HS-27A (cell line): ENCODE results near the gene ZSCAN5C.
A peak's percentile ranks its signal among the peaks of the same experiment; 100 is the strongest.
"Not testable (repeated sequence)": the region's sequence is repeated elsewhere in the genome, so short reads cannot be mapped to it uniquely, and the experiment has no call there.

Source experiments
- DNase-seq: peaks from one replicate; pipeline ENCODE4 v3.0.0-alpha.2; 2012; ENCODE audit warnings: low read depth, missing footprints

The ZSCAN5C gene

DNA sequence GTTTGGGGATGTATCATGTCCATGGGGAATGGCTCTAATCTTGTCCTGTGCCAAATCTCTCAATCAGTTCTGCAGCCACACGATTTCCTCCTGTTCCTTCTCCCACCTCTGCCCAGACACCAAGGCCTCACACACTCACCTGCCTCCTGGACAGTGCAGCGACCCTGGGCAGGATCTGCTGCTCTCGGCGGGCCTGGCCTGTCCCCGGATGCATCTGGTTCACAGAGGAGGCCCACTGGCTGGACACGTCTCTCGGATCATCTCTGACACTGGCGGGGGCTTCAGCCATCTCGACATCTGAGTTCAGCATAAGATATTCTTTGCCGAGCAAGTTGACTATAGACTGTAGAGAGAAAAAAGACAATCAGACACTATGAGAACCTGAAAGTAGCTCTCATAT is 10.4 kb upstream of the ZSCAN5C start:
- no peak for DNase-seq

DNA sequence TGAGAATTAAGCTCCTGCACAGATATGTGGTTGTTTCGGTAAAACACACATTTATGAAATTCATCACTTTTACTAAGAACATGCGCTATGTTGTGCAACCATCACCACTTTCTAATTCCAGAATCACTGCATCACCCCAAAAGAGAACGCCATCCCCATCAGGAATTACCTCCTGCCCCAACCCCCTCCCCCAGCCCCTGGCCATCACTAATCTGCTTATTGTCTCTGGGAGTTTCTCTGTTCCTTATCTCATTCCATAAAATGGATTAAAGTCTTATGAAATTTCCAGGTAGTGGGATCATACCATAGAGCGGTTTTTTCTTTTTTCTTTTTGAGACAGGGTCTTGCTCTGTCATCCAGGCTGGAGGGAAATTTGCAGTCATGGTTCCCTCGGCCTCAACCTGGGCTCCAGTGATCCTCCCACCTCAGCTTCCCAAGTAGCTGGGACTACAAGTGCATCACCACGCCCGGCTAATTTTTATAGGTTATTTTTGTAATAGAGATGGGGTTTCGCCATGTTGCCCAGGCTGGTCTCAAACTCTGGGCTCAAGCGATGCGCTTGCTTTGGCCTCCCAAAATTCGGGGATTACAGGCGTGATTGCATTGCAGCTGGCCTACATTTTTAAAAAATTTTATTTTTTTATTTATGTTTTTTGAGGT is 8.0 kb upstream of the ZSCAN5C start:
- no peak for DNase-seq

GRCh38 chr19:56197646-56198045 is 4.4 kb upstream of the ZSCAN5C start, which contains the start of gene ZSCAN5B:
ZSCAN5B (minus strand) TSS chr19:56197783; CDS start chr19:56193052, 4,731 bp downstream.
- DNase-seq, result not testable (repeated sequence)

- DNase-seq, result no peak
These were observed 2.4 kb upstream of the ZSCAN5C start for GRCh38 chr19:56199687-56200086.

DNA sequence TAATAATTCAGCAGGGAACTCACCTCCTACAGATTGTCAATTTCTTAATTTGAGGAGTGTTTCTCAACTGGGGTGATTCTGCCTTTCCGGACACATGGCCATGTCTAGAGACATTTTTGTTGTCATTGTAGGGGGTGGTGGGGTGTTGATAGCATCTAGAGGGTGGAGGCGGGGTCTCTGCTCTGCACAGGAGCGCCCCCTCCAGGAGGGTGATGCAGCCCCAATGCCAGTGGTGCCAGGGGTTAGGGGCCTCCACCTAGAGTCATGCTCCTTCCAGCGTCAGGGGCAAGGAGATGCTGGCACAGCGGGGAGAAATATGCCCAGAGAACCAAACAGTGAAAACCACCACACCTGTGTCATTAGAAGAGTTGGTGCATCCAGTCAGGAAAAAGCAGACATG is 5.5 kb downstream of the ZSCAN5C start:
- not testable (repeated sequence) for DNase-seq

DNA sequence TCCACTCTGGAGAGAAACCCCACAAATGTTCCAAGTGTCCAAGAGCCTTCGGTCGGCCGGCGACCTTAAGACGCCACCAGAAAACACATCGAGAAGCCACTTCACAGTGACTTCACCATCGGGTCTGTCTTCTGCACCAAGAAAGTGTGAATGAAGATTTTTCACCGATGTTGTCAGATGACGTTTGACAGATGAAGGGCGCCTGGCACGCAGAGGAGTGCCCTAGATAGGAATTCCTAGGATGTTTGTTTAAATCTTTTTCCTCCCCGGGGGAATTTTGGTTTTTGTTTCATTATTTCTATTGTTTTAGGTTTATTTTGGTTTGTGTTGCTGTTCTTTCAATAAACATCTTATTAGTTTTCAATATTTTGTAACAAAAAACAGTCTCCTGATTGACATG is 7.0 kb downstream of the ZSCAN5C start:
- DNase-seq, result no peak

GRCh38 chr19:56210036-56210435 is 8.0 kb downstream of the ZSCAN5C start:
- not testable (repeated sequence) for DNase-seq

DNA sequence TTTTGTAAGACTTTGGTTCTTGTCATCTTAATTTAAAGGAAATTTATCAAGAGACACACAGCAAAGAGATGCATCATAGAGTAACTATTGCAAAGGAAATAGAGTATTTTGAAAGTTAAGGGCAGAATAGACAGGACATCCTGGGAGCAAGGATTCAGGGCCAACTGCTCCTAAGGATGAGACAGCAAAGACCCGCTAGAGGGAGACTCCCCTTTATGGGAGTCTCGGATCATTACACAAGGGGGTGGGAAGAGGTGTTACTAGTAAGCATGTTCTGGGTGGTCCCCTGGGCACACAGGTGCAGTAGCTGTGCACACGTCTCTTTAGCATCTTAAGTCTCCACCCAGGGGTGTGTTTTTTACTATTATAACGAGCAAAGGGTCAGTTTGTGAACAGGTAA is 9.6 kb downstream of the ZSCAN5C start:
- DNase-seq, result no peak

DNA sequence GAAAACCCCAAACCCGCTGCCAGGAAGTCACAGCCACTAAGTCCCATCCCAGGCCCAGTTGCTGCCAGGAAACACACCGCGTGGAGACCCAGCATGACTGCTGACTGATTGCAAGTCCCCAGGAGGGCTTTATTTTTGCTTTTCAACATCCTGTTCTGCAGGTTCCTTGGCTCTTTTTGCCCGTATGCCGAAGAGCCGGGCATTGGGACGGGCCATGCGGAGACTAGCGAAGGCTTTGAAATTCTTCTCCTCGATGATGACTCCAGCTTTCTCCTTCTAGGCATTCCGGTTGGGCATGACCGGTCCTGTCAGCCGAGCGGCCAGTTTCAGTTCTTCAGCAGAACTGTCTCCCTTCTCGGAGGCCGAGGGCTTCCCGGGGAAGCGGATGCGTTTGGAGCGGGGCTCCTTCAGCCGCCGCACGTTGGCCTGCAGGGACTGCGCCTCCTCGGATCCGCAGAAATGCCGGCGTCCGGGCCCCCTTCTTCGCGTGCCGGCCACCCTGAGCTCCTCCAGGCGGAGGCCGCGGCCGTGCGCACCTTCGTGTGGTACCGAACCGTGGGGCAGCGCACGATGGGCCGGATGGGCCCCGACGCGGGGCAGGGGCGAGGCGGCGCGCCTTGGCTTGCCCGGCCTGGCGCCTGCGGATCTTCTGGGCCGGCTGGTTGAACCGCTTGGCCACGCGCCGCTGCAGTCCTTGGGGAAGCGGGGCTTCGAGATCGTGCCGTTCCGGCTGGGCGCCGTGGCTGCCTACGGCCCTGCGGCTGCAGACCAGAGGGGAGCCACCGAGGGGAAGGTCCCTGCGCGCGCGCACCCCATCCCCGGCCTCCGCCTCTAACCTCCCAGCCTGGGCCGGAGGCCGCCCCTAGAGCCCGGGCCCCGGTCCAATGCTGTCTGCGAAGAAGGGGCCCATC is 15.2 kb downstream of the ZSCAN5C start:
- no peak for DNase-seq

DNA sequence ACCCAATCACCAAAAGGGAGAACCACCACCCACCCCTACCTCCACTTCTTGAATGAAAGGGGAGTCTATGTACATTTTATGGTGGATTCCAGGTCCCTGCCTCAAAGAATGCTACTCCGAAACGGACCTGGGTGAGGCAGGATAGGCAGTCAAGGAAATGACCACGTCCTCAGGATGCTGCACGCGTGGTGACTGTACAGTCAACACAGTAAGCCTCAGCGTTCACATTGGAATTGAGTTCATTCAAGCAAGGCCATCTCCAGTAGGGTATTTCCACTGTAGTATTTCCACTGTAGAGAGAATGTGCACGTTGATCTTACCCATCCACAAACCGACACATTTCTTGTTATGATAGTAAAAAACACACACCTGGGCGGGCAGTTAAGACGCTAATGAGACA is 16.9 kb downstream of the ZSCAN5C start:
- no peak for DNase-seq

DNA sequence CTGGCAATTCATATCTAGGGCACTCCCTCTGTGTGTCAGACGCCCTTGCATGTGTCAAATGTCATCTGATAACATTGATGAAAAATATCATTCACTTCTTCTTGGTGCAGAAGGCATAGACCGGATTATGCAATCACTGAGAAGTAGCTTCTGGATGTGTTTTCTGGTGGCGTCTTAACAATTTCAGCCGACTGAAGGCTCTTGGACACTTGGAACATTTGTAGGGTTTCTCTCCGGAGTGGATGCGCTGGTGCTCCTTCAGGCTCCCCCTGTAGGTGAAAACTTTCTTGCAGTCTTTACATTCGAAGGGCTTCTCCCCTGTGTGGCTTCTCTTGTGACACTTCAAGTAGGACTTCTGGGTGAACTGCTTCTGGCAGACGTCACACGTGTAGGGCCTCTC is 19.4 kb downstream of the ZSCAN5C start:
- DNase-seq, result not testable (repeated sequence)

DNA sequence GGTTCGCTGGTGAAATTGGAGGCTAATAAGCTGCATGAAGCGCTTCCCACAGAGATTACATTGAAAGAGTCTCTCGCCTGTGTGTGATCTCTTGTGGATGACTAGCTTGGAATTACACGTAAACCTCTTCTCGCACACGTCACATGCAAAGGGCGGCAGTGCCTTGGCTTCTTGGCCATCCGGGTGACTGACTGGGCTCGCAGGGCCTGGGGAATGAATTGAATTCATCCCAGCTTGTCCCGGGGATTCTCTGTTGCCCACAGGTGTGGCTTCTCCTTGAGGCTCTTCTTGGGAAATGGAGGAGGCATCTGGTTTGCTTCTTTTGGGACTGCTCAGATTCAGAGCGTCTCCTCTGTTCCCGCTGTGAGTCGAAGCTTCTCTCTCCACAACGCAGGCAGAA is 19.8 kb downstream of the ZSCAN5C start:
- DNase-seq, result no peak

DNA sequence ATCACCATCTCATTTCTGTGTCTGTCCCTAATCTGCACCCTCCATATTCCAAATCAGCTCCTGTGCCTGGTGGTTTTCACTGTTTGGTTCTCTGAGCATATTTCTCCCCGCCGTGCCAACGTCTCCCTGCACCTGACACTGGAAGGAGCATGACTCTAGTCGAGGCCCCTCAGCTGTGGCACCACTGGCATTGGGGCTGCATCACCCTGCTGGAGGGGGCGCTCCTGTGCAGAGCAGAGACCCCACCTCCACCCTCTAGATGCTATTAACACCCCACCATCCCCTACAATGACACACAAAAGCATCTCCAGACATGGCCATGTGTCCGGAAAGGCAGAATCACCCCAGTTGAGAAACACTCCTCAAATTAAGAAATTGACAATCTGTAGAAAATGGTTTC is 20.8 kb downstream of the ZSCAN5C start:
- no peak for DNase-seq

- no peak for DNase-seq
These were observed 21.4 kb downstream of the ZSCAN5C start for GRCh38 chr19:56223481-56223880.

DNA sequence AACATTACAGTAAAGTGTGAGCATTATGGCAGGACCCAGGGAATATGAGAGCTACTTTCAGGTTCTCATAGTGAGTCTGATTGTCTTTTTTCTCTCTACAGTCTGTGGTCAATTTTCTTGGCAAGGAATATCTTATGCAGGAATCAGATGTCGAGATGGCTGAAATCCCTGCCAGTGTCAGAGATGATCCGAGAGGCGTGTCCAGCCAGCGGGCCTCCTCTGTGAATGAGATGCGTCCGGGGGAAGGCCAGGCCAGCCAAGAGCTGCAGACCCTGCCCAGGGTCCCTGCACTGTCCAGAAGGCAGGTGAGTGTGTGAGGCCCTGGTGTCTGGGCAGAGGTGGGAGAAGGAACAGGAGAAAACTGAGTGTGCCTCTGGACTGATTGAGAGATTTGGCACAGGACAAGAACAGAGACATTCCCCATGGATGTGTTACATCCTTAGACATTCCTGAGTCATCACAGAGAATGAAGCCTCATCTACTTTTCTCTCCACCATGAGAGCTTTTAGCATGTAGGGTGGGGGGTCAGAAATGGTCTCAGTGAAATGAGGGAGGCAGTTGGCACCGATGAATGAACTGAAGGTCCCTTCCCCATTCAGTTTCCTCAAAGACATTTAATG is 43.2 kb downstream of the ZSCAN5C start:
- DNase-seq, result peak; percentile 17

DNA sequence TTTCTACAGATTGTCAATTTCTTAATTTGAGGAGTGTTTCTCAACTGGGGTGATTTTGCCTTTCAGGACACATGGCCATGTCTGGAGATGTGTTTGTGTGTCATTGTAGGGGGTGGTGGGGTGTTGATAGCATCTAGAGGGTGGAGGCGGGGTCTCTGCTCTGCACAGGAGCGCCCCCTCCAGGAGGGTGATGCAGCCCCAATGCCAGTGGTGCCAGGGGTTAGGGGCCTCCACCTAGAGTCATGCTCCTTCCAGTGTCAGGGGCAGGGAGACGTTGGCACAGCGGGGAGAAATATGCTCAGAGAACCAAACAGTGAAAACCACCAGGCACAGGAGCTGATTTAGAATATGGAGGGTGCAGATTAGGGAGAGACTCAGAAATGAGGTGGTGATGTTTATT is 43.7 kb downstream of the ZSCAN5C start:
- DNase-seq, result not testable (repeated sequence)

GRCh38 chr19:56248736-56249338 is 46.8 kb downstream of the ZSCAN5C start:
- DNase-seq, result not testable (repeated sequence)

GRCh38 chr19:56252699-56253422 is 50.8 kb downstream of the ZSCAN5C start:
- DNase-seq, result peak; percentile 35

DNA sequence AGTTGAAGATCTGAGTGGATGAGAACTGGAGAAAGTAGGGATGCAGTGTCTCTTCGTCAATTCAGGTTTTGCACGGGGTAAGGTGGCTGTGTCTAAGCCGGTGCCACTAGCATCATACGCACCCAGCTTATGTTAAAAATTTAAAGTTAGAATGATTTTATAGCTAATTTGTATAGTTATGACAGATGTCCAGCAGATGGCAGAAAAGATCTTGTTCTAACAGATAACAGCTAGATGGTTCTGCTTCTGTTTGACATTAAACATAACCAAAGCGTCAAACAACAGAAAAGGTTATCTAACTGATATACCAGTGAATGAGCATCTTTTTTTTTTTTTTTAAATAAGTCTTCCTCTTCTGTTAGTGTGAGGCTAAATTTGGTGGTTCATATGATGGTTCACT is 51.7 kb downstream of the ZSCAN5C start:
- peak; percentile 23 for DNase-seq

GRCh38 chr19:56258272-56258671 is 56.2 kb downstream of the ZSCAN5C start:
- DNase-seq, result no peak
